GM18861 (cell line): ENCODE measurements around the gene NOS1.
"Not testable (repeated sequence)": the region's sequence is repeated elsewhere in the genome, so short reads cannot be mapped to it uniquely, and the experiment has no call there.

Experiments
- ATAC-seq: cut with Tn5 transposase; IDR thresholded peaks from one replicate; pipeline ENCODE4 v1.9.1; 2021; ENCODE audit not compliant: unreplicated experiment

NOS1 gene

DNA sequence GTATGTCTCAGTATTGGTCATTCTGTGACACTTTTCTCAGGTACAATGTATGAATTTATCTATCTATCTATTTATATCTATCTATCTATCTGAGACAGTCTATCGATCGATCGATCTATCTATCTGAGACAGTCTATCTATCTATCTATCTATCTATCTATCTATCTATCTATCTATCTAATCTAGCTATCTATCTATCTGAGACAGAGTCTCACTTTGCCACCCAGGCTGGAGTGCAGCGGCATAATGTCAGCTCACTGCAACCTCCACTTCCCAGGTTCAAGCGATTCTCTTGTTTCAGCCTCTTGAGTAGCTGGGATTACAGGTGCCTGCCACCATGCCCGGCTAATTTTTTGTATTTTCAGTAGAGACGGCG lies 180.0 kb downstream of the NOS1 start:
- not testable (repeated sequence) for ATAC-seq

DNA sequence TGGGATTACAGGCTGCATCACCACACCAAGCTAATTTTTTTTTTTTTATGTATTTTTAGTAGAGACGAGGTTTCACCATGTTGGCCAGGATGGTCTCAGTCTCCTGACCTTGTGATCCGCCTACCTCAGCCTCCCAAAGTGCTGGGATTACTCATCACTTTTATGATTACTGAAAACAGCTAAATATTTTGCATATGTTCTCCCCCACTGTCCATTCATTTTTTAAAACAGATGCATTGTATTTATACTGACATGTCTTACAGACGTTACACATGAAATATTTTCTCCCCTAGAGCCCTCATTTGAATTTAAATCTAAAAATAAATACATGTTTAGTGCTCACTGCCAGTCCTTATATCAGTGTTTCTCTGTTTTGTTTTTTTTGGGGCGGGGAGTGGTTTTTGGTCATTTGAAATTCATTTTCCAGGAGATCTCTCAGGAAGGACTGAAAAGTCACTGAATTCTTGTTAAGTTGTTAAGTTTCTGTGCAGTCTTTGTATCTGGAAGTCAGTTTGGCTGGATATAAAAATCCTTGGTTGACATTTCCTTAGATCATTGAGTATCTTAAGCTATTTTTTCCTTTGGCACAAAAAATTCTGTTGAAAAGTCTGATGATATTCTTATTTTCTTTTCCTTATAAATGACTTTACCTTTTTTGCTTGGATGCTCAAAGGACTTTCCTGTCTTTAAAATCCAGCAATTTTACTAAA lies 180.5 kb downstream of the NOS1 start:
- ATAC-seq: no peak

DNA sequence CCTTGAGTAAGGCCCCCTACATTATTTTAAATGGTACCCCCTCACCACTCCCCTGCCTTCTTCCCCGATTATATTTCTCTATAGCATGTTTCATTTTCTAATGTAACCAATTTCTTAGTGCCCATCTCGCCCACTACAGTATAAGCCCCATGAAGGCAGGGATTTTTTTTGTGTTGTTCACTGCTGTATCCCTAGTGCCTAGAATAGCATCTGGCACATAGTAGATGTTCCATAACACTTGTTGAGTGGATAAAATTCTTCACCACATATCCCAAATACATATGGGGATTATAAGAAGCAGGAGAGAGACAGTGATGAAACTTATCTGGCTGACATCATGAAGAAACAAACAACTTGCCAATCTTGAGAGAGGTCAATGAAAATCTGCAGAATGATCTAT lies 182.7 kb downstream of the NOS1 start:
- ATAC-seq: no peak

DNA sequence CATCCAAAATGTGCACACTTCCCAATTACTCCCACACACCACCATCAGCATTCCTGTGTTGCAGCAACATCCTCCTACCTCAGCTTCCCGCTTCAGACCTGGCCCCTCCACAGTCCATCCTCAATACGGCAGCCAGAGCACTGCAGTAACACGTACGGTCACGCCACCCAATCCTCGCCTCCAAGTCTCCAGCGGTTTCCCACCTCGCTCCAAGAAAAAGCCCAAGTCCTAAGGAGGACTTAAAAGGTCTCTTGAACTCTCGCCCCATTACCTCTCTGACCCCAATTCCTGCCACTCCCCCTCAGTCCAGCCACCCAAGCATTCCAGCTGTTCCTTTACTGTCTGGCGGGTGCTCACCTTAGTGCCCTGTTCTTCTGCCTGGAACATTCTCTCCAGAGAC lies 183.1 kb downstream of the NOS1 start:
- ATAC-seq: no peak

DNA sequence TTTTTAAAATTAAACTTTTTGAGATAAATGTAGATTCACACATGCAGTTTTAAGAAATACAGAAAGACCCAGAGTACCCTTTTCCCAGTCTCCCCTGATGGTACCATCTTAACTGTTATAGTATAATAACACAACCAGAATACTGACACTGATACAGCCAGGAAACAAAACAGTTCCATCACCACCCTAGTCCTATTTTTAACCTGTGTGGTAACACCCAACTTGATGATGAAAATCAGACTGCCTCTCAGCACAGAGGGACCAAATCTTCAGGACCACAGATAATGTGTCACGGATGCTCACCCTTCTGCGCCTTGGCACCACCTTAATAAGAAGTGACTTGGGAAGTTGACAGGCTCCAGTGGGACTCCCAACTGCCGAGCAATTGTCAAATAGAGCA lies 189.3 kb downstream of the NOS1 start:
- no peak for ATAC-seq

DNA sequence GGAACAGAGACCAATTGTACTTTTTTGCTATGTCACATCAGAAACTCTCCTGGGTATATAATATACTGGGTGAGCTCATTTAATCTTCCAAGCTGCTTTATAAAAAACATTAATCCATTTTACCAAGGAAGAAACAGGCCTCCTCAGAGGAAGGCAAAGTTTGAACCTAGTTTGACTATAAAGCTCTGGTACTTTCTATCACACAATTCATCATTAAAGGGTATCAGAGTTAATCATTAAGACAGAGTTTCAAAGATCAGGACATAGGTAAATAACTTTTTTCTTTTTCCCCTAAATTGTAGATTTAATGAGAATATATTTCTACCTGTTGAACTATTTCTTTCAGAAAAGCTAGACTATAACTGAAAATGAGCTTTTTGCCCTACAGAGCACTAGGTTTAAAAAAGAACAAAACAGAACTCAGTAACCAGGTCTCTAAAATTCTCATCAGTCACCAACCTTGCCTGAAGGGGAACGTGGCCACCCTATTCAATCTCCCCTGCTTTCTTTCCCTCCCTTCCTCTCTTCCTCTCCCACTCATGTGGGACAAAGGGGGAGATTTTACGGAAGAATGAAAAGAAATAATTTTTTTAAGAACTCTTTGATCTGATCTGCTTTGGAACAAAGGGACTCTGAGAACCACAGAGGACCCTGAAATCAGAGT lies 189.8 kb downstream of the NOS1 start:
- ATAC-seq: no peak

DNA sequence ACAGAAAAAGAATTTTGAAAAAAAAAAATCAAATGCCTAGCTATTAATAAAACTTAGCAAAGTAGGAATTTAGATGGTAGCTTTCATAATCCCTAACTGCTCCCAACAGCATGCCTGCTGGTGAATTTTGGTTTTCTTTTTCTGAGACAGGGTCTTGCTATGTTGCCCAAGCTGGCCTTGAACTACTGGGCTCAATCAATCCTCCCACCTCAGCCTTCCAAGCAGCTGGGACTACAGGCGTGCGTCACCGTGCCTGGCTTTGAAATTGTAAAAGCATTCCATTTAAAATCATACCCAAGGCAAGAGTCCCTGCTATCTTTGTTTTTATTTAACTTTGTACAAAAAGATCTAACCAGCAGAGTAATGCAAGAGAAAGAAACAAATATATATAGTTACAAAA lies 191.9 kb downstream of the NOS1 start:
- no peak for ATAC-seq

DNA sequence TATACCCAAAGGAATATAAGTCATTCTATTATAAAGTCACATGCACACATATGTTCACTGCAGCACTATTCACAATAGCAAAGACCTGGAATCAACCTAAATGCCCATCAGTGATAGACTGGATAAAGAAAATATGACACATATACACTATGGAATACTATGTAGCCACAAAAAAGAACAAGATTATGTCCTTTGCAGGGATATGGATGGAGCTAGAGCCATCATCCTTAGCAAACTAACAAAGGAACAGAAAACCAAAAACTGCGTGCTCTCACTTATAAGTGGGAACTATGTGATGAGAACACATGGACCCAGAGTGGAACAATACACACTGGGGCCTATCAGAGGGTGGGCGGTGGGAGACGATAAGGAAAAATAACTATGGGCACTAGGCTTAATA lies 192.4 kb downstream of the NOS1 start:
- no peak for ATAC-seq

DNA sequence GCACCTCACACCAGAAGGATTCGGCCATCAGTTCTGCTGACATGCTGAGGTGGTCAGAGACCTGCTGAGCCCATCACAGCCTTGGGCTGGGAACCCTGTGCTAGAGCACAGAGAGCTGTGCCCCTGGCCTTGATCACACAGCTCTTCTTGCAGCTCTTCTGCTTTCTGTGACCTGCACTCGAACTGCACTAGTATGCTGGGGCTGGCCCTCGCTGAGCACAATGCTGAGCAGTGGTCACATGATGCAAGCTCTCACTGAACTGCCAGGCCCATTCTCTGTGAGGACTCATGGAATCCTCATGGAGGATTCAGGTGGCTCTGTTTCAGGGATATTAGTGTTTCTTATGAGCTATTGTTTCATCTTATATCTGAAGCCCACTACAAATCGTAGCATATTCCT lies 193.7 kb downstream of the NOS1 start:
- no peak for ATAC-seq

DNA sequence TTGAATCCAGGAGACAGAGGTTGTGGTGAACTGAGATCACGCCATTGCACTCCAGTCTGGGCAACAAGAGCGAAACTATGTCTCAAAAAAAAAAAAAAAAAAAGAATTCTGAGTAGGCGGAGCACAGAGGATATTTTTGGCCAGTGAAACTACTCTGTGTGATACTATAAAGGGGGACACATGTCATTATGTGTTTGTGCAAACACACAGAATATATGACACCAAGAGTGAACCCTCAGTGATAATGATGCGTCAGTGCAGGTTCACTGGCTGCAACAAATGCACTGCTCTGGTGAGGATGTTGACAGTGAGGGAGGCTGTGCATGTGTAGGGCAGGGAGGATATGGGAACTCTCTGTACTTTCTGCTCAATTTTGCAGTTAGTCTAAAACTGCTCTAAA lies 195.3 kb downstream of the NOS1 start:
- ATAC-seq: no peak

DNA sequence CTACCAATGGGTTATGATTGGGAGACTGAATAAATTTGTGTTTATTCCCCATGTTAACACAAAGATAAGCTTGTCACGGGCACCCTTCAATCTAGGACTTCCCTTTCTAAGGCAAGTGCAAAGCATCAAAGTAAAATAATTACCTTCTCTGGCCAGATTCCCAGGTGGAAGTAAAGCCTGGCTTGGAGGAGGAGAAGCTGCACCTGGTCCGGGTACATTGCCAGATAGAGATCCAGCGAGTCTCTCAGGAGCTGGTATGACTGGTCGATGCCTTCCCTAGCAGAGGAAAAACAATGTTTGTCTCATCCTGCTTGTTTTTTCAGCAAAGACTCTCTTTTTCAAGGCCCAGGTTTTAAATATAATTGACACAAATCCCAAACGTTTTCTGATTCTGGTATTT lies 196.1 kb downstream of the NOS1 start:
- no peak for ATAC-seq

DNA sequence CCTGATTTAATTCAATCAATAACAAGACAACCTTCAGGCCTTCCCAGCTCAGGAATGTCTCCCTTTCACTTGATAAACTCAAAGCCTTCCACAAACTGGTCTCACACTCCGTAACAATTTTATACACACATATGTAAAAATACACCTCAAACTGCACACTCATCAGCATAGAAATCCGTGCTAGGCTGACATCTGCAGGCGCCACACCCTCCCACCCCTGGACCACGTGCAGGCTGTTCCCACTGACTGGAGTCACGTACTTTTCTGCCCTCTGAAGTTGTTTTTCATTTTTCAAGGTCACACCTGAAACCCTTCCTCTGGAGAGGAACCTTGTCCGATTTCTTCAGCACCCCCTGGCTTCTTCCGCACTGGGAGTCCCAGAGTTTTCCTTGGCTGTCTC lies 198.8 kb downstream of the NOS1 start:
- no peak for ATAC-seq

DNA sequence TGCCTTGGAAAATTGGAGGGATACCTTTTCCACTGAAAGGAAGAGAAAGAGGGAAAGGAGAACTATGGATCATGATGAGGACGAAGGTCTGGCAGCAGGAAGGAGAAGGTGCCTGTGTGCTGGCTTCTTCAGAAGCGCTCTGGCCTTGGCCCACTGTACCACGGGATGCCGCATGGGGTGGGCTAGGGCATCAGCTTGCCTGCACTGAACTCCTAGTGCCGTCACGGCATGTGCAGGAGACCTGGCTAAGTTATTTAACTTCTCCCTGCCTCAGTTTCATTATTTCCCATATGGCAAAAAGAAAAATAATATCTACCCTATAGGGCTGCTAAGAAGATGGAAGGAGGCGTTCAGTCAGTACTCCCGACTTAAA lies 199.3 kb downstream of the NOS1 start:
- ATAC-seq: no peak

DNA sequence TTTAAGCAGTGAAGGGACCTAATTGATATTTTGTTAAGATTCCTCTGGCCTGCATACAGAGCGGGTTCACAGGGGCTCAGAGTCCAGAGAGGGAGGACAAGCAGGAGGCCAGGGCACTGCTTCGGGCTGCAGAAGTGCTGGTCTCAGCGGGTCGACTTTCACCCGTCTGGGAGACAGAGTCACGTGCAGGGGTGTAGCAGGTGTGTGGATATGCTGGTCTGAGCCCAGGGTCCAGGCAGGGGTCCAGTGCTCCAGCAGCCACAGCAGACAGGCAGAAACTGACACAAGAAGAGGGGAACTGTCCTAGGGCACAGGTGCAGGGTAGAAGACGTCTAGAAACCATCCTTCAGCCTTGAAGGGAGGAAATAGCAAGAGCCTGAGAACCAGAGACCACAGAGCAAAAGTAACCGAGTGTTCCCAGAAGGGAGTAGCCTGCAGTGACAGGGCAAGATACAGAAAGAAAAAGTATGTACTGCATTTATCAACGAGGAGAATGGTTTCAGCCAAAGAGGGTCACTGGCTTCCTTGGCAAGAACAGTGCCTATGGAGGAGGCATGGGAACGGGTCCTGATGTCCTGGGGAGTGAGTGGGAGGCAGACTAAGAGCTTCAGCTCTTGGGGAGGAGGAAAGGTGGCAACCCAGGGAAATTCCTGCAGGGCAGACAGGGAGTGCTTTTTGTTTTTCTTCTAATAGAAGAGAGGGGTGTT lies 199.8 kb downstream of the NOS1 start:
- no peak for ATAC-seq

DNA sequence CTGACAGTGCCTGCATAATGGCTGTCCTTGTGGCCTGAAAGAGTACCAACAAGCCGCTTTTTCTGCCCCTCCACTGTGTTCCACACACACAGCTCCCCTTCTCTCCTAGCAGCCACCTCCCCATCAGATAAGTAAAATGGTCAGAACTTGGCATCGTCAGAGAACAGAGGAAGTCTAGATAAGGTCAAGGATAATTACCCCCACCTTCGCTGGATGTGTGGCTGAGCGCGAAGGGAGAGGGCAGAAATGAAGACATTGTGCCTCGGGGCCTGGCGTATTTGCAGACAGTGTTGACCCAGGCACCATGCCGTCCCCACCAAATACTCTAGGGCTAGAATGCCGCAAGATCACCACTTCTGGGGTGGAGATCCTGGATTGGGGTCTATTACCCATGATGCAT lies 201.8 kb downstream of the NOS1 start:
- ATAC-seq: no peak

DNA sequence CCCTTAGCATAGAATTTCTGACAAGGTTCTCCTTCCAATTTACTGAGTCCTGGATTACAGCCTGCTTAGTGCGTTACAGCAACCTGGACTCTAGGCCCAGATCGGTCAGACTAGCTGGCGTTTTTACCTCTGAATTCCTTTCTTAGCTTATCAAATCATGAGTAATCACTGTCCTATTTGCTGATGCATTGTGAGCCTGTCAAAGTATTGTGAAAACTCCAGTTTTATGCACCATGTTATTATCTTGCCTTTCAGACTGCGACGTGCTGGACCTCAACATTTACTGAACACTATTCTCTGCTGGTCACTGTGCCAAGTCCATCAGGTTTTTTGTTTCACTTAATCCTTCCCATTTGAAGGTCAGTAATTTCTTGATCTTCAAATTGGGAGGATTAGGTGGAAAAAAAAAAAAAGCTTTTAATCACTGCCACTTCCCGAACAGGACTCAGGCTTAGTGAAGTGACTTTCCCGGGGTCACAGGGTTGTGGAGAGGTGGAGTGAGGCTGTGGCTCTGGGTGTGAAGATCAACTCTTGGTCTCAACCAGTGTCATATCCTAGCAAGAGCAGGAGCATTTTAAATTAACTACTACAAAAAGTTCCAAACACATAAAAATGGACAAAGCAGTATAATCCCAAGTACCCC lies 202.4 kb downstream of the NOS1 start:
- ATAC-seq: no peak
